Measurements from ENCODE around the gene HPGD.

DNA sequence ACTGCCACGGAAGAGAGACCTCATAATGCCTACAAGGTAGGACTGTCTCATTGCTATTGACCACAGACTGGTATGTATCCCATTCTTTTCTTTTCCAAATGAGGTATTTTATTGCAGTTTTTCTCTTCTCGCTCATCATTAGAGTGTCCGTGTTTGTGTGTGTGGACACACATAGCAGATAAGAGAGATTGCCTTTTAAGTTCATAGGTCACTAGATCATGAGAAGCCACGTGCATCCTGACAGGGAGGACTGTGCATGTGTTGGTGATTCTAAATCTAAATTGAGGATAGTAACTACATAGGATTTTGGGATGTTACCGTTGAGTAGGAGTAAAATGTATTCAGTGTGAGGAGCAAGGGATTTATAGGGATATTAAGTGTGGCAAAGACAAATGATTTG, 37.3 kb downstream of the HPGD start:
- TF ChIP-seq CTCF (IDR thresholded peaks at IDR 0.05) (no peak), POLR2A (IDR thresholded peaks at IDR 0.05) (no peak)
